GM12873 (cell line): Measurements from ENCODE around the gene METTL3.

Experiments used
- TF ChIP-seq, protein P1 (sequence below): IDR thresholded peaks from 2 replicates; pipeline ENCODE4 v1.5.1; 2012; ENCODE audit warnings: low read depth, mild to moderate bottlenecking, moderate library complexity, low read length, control low read depth; ENCODE audit not compliant: insufficient read depth; ENCODE audit errors: missing control alignments

Gene METTL3

DNA sequence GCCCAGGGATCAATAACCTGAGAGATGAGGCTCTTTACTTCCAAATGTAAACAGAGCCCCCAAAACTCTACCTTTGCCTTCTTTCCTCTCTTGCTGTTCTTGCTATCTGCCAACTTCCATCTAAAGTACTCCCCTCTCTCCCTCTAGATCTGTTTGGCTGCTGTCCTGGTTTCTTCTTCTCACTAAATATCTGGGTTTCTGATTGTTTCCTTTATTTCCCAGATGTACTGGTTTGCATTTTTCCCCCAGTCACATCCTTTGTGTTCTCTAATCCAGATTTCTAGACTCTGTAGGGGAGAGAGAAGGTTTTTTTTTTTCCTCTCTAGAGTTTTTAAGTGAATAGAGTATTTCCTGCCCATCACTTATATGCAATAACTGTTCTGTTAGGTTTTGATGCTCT lies 22.2 kb upstream of the METTL3 start:
- TF ChIP-seq, protein P1, sequence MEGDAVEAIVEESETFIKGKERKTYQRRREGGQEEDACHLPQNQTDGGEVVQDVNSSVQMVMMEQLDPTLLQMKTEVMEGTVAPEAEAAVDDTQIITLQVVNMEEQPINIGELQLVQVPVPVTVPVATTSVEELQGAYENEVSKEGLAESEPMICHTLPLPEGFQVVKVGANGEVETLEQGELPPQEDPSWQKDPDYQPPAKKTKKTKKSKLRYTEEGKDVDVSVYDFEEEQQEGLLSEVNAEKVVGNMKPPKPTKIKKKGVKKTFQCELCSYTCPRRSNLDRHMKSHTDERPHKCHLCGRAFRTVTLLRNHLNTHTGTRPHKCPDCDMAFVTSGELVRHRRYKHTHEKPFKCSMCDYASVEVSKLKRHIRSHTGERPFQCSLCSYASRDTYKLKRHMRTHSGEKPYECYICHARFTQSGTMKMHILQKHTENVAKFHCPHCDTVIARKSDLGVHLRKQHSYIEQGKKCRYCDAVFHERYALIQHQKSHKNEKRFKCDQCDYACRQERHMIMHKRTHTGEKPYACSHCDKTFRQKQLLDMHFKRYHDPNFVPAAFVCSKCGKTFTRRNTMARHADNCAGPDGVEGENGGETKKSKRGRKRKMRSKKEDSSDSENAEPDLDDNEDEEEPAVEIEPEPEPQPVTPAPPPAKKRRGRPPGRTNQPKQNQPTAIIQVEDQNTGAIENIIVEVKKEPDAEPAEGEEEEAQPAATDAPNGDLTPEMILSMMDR = no peak

DNA sequence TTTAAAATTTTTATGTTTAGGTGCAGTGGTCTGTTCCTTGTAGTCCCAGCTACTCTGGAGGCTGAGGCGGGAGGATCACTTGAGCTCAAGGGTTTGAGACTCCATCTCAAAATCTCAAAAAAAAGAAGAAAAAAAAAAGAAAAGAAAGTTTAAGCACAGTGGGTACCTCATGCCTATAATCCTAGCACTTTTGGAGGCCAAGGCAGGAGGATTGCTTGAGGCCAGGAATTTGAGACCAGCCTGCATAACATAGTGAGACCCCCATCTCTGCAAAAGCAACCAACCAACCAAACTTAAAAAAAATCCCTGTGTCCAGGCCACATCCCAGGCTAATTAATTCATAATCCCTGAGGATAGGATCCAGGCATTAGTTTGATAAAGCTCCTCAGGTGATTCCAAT lies 18.4 kb upstream of the METTL3 start:
- TF ChIP-seq, protein P1 = no peak

DNA sequence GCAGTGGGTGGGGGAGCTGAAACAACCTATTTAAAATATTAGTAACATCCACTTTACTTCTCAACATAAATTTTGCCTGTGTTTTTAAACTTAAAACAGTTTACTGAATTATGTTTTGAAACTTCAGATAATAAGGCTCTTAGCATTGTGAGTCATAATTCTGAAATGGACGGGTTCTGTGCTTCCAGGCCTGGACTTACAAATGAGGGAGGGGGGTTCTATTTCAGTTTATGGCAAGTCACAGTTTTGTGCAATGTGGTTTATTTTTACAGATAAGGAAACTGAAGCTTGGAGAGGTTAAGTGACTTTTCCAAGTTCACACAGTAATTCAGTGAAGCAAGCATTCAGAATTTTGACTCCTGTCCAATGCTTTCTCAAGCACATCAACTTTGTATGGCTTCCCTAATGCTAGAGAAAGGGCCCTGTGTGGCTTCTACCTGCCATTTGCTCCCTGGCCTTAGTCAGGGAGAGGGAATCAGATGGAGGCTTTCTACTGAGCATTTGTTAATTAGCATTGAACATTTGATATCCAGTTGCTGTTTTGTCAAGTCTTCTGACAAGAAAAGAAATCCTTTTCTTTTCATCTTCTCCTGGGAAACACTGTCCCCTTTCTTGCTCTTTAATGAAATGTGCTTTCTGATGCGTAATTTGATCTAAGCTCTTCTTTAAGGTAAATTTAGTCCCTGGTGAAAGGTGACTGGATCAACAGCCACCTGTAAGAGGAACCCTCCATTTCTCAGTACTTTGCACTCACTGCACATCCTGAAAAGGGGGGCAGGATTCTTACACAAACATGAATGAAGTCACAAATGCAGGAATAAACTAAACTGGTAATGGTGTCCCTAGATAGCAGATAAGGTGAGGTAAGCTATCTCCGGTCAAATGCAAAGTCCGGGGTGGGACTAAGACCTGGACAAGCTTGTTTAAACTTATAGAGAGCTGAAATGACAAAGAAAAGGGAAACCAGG lies 17.5 kb upstream of the METTL3 start:
- TF ChIP-seq, protein P1 = no peak

DNA sequence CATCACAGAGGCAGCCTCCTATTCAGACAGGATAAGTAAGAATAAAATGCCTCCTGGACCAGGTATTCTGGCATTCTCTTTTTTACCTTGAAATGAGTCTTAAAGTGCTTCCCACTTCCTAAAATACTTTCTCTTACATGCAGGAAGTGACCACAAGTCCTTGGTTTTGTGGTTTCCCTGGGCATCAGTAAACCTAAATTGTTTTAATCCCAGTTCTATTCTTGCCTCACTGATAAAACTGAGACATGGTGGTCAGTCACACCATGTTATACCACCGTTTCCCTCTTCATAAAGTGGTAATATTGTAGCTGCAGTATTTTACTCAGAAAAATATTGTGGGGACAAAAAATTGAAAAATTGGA lies 16.2 kb upstream of the METTL3 start:
- TF ChIP-seq, protein P1 = no peak

DNA sequence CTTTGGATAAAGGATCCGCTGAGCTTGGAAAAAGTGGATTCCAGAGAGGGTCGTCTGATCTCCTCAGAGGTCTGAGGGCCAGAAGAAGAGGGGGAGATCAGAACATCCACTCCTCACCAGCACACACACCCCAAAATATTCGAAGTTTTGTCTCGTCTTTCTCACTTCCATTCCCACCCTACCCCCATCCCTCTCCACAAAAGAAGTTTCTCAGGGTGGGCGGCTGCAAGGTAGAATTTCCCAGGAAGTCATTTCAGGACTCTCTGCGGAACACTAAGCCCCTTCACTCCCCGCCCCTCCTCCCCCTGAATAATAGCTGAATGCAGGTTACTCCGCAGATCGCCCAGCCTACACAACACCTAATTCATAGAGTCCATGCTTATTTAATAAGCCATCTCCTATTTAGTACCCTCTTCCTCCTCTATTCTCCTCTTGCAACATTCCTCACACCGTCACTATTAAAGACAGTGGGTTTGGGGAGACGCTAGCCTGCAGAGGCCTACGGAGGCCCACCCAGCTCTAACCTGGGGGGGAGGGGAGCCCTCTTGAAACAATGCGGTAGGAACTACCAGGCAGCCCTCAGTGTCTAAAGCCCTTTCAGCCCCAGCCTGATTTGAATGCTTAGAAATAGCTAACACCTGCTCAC lies 15.7 kb upstream of the METTL3 start:
- TF ChIP-seq, protein P1 = no peak

DNA sequence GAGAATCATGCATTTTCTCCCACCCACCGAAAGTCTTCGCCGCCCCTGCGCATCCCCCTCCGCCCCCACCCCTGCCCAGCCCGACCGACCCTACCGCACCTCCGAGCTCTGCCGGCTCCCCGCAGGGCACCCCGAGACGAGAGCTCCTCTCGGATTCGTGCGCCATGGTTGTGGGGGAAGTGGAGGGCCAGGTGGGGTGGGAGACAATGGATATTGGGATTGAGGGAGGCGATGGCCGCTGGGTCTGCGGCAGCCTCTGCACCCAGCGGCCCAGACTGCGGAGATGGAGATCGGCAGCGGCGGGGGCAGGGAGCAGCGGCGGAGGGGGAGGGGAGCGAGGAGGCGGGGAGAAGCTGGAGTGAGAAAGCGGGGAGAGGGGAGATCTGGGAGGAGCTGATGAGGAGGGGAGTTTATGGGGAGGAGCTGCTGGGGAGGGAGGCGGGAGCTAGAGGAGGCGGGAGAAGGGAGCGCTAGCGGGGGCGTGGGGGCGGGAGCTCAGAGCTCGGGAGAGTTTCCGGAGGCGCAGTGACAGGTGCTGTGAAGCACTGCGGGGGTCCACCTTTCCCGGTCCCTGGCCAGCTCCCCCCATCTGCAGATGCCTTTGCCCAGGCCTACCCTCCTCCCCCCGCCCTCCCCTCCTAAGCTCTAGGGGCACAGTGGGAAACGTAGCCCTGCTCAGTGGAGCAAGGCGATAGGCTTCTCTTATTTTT lies 15.0 kb upstream of the METTL3 start, which contains the start of gene SALL2:
SALL2 (minus strand) TSS at position 385 of the 710 bp plus-strand sequence; CDS start at position 166, 219 bp downstream.
- TF ChIP-seq, protein P1 = no peak

DNA sequence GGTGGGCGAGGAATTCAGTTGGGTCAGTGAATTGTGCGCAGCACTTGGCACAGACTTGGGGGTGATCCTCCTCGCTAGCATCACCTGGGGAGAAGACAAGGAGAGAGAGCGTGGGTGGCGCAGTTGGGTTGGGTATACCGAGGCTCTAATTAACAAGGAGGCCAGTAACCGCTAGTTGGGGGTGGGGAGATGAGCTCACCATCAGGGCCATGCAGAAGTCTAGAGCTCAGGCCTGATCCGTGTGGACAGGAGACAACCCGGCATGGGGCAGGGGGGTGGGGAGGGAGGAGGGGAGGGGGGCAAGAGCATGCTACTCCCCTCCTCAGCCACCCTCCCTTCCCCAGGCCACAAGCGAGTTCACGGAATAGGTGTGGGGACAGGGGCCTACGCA lies 14.4 kb upstream of the METTL3 start:
- TF ChIP-seq, protein P1 = no peak
